ENCODE data around the gene PTPRN2. TPM values are rescaled to one million over a fixed set of nuclear protein-coding genes. Genes with fewer than 3 reads are reported as not detected.

PTPRN2 gene
- total RNA-seq, 1 experiment from 2014 or later: 1.2 TPM

DNA sequence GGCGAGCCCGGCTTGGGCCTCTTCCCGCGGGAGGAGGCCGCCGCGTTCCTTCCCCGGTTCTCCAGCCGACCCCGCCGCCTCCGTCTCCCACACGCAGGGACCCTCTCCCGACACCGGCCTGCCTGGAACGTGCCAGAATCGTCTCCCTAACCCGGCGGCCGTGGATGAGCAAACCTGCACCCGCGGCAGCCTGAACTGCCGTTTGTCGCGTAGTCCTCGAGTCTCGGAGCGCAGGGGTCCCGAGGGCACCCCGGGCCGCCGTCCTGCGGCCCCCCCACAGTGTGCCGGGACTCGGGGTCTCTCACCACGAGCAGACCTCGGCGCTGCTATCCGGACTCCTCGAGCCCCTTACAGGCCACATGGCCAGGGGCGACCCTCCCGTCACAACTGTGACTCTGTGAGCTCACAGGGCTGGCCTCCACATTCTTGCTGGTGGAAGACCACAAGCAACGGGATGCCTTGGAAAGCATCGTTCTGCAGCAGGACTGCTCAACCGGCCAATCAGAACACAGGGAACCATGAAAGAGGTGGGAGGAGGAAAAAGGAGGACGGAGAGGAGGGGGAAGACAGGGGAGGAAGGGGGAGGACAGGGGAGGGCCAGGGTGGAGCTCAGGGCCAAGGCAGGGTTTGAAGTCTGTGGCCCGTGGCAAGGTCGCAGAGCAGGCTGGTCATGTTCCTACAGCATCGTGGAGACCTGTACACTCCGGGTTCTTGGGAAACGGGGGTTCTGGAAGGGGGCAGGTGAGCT is 973.9 kb downstream of the PTPRN2 start:
- Histone ChIP-seq H3K4me3 (no peak overlapping the region), H3K36me3 (no peaks in the 10 kb centered on the region), H3K27me3 (replicated peaks) (no peaks in the 10 kb centered on the region), H3K9me3 (replicated peaks) (no peaks in the 10 kb centered on the region), H3K27ac (no peak overlapping the region), H3K4me1 (replicated peaks) (no peaks in the 10 kb centered on the region)
- no peak for DNase-seq (ENCODE audit: low read depth in 1 of 2, low spot score in 2 of 2)

DNA sequence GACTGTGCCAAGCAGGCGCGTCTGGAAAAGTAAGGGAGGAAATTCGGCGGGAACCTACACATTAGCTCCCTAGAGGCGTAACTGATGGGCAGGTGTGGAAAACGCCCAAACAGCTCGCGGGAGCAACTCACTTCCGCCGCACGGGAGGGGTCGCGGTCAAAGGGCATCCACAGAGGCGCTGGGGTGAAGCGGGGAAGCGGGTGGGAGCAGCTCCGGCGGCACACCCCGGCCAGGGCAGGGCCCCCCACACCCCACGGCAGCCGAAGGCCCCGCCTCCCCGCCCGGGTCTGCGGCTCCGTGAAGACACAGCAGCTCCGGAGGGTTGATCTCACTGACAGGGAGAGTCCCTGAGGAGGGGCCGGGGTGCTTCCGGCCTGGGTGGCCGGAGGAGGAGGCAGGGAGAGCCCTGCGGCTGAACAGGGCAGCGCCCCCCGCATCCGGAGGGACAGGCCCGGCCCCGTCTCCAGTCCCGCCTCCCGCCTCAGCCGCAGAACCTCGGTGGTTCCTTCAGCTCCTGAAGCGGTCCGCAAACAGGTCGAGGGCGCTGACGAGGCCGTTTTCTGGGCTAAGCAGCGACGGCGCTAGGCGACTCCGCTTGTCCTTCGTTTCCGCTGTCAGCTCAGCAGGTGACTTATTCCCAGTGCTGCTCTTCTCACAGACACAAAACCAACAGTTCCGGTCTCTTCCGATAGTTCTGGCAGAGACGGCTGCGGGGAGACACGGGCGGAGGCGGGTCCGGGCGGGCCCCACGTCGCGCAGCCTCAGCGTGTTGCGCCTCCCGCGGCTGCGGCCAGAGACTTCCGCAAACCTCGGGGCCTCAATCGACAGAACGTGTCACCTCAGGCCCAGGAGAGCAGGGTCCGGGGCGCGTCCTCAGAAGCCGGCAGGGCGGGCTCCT is 974.7 kb downstream of the PTPRN2 start:
- Histone ChIP-seq H3K36me3 (no peaks in the 10 kb centered on the region), H3K9me3 (replicated peaks) (no peaks in the 10 kb centered on the region), H3K4me1 (replicated peaks) (no peaks in the 10 kb centered on the region), H3K27ac (no peak overlapping the region), H3K27me3 (replicated peaks) (no peaks in the 10 kb centered on the region), H3K4me3 (no peak overlapping the region)
- no peak for DNase-seq (ENCODE audit: low read depth in 1 of 2, low spot score in 2 of 2)

DNA sequence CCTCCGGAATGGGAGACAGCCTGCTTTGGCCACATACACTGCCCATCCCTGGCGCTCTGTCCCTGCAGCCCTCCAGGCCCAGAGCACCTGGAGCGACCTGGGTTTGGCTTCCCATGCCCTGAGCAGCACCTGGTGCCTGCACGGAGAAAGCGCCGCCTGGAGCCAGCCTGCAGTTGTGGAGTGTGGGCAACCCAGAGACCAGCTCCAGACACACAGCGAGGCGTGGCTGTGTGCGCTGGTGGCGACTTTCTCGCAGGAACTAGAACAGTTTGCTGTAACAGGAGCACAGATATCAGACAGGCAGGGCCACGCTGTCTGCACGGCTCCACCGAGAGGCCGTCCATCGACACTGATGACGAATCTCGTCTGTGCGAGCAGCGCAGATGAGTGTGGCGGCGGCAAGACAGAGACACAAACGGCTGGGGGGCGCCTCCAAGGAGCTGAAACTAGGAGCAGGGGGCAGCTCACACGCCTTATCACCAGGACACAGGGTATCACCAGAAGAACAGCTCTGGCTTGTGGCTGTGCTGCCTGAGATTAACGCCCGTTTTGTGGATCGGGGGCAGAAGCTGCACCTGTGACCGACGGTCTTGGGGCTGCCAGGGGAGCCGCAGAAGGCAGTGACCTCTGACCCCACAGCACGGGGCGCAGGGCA is 975.5 kb downstream of the PTPRN2 start:
- no peaks in the 10 kb centered on the region for H3K9me3 ChIP-seq (replicated peaks)
- no peaks in the 10 kb centered on the region for H3K4me1 ChIP-seq (replicated peaks)
- no peak for DNase-seq (ENCODE audit: low read depth in 1 of 2, low spot score in 2 of 2)
- H3K27ac ChIP-seq: no peak overlapping the region
- H3K4me3 ChIP-seq: no peak overlapping the region
- H3K27me3 ChIP-seq (replicated peaks): no peaks in the 10 kb centered on the region
- H3K36me3 ChIP-seq: no peaks in the 10 kb centered on the region

DNA sequence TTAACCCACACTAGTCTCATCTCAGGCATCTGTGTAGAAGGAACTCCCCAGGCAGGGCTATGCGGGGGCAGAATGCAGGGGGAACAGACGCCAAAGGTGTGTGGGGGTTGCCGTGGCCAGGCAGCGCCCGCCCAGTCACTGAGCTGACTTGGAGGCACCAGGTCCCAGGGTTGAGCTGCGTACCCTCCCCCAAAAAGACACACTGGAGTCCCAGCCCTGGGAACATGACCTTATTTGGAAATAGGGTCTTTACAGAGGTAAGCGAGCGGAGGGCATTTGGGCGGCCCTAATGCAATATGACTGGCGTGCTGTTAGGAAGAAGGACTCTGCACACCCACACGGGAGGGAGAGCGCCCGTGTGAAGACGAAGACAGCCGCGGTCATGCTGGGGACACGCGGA is 976.3 kb downstream of the PTPRN2 start:
- Histone ChIP-seq H3K27ac (no peak overlapping the region), H3K36me3 (no peaks in the 10 kb centered on the region), H3K9me3 (replicated peaks) (no peaks in the 10 kb centered on the region)

DNA sequence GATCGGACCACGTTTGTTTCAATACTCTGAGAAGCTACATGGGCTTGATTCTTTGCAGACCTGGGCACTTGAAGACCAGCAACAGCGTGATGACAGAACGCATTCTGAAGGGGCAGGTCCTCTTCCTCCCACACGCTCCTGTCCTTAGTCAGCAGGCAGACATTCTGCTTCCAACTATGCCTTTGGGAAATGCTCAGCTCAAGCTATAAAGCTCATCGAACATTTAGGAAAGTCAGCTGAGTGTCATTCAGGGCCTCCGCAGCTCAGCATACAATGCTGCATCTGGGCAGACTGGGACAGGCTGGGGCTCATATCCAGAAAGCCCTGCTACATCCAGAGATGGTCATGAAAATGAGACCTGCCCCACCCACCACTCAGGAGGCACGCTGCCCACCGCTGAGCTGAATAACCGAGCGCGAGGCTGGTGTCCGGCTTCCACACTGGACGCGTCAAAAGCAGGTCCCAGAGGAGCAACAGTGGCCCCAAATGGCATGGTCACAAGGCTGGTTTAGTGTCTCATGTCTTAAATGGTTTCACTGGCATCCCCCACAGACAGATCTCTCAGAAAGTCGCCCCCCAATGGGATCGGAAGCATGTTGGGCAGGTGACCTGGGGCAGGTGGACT is 976.8 kb downstream of the PTPRN2 start:
- Histone ChIP-seq H3K36me3 (no peaks in the 10 kb centered on the region), H3K4me1 (replicated peaks) (no peaks in the 10 kb centered on the region), H3K9me3 (replicated peaks) (no peaks in the 10 kb centered on the region), H3K4me3 (no peak overlapping the region), H3K27ac (no peak overlapping the region), H3K27me3 (replicated peaks) (no peaks in the 10 kb centered on the region)
- no peak for DNase-seq (ENCODE audit: low read depth in 1 of 2, low spot score in 2 of 2)

More for the DNA sequence above, 976.3 kb downstream of the PTPRN2 start:
- no peaks in the 10 kb centered on the region for H3K4me1 ChIP-seq (replicated peaks)
- H3K27me3 ChIP-seq (replicated peaks): no peaks in the 10 kb centered on the region
- no peak for DNase-seq (ENCODE audit: low read depth in 1 of 2, low spot score in 2 of 2)
- no peak overlapping the region for H3K4me3 ChIP-seq

DNA sequence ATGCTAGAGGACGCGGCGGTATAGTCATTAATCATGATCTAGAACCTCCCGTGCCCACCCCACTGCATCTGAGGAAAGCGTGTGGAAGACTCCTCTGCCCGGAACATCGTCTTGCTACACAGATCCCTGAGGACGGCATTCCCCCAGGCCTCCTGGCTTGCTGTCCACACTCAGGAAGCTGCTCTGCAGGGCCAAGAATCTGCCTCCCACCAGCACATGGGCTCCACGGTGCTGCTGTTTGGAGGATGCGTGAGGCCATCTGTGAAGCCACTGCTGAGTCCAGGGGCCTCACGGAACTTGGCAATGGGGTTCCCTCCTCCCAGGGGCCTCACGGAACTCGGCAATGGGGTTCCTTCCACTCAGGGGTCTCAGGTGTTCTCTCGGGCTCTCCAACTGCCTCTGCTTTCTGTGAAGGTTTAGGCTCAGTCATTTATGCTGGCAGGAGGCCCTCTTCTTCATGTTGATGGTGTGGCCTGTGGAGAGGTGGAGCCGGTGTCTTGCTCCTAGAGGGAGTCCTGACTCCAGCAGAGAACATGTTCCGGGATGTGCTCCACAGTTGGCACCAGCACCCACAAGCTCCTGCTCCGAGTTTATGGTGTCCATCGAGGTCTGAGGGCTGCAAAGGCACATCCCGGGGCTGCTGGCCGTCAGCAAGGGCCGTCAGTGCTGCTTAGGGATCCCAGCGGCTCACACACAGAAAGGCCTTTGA is 977.5 kb downstream of the PTPRN2 start:
- H3K27me3 ChIP-seq (replicated peaks): no peaks in the 10 kb centered on the region
- DNase-seq (ENCODE audit: low read depth in 1 of 2, low spot score in 2 of 2): no peak
- H3K4me1 ChIP-seq (replicated peaks): no peaks in the 10 kb centered on the region
- H3K4me3 ChIP-seq: no peak overlapping the region
- H3K27ac ChIP-seq: no peak overlapping the region
- no peaks in the 10 kb centered on the region for H3K36me3 ChIP-seq
- no peaks in the 10 kb centered on the region for H3K9me3 ChIP-seq (replicated peaks)

DNA sequence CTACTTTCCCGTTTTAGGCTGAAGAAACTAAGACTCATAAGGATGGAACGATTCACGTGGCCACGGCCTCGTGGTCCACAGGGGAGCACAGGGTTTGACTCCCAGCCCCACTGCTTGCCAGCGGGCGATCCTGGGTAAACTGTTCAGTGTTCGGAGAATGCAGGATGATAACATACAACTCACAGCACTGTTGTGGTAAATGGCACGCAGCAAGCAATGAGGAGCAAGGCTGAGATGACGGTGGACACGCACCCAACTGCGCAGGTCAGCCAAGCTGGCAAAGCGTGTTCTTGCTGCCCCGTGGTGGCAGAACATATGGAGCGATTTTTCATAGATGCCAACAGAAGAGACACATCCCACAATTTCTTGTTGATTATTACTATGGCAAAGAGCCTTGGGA is 978.1 kb downstream of the PTPRN2 start:
- Histone ChIP-seq H3K36me3 (no peaks in the 10 kb centered on the region), H3K4me1 (replicated peaks) (no peaks in the 10 kb centered on the region), H3K4me3 (no peak overlapping the region), H3K9me3 (replicated peaks) (no peaks in the 10 kb centered on the region), H3K27me3 (replicated peaks) (no peaks in the 10 kb centered on the region), H3K27ac (no peak overlapping the region)
- no peak for DNase-seq (ENCODE audit: low read depth in 1 of 2, low spot score in 2 of 2)

DNA sequence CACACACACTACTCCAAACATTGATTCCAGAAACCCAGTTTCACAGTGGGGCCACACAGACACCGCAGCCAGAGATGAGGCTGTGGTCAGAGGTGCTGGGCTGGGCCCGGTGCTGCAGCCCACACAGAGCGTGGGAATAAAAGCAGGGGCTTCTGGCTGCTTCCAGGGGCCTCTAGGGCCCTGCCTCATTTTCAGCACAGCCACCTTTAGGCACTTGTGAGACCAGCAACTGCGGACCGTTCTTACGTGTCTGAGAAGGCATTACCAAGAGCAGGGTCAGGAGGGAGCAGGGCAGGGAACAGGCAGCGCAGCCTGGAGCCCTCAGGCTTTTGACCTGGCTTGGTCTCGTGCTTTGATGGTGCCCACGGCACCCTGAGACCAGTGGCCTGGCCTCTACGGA is 980.4 kb downstream of the PTPRN2 start:
- Histone ChIP-seq H3K27ac (no peak overlapping the region), H3K4me3 (no peak overlapping the region), H3K9me3 (replicated peaks) (no peaks in the 10 kb centered on the region), H3K36me3 (no peaks in the 10 kb centered on the region), H3K4me1 (replicated peaks) (no peaks in the 10 kb centered on the region), H3K27me3 (replicated peaks) (no peaks in the 10 kb centered on the region)
- DNase-seq (ENCODE audit: low read depth in 1 of 2, low spot score in 2 of 2): no peak

DNA sequence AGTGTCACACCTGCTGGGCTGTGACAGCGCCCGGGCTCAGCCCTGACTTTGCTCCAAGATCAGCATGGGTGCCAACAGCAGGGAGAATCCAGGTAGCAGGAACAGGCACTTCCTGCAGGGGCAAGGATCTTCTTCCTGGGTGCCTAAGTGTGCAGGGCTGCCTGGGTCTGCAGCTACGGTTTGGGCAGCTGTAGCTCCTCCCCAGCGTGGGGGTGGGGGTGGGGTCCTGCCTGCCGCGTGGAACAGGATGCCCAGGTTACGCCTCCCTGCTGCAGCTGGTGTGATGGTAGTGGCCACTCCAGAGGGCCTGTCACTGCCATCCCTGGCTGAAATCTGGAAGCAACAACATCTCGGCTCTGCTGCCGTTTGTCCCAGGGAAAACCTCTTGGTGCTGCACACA is 981.5 kb downstream of the PTPRN2 start:
- no peaks in the 10 kb centered on the region for H3K4me1 ChIP-seq (replicated peaks)
- no peaks in the 10 kb centered on the region for H3K9me3 ChIP-seq (replicated peaks)

DNA sequence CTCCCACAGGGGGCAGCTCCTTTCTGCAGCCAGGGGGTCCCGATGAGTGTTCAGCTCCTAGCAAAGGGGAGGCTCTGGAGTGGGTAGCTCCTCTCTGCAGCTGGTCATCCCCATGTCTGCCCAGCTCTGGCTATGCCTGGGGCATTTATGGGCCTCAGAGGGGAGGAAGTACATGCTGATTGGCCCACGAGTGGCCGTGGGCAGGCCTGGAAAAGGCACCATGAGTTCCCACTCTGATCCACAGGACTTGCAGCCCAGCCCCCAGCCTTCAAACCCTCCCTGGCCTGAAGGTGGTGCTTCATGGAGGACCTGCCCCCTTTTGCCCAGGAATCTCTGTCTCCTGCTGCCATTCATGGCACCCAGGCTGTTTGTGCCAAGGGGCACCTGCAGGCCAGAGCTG is 982.0 kb downstream of the PTPRN2 start:
- Histone ChIP-seq H3K4me3 (no peak overlapping the region), H3K4me1 (replicated peaks) (no peaks in the 10 kb centered on the region), H3K9me3 (replicated peaks) (no peaks in the 10 kb centered on the region), H3K27me3 (replicated peaks) (no peaks in the 10 kb centered on the region), H3K27ac (no peak overlapping the region), H3K36me3 (no peaks in the 10 kb centered on the region)
- DNase-seq (ENCODE audit: low read depth in 1 of 2, low spot score in 2 of 2): no peak

More for the DNA sequence above, 981.5 kb downstream of the PTPRN2 start:
- Histone ChIP-seq H3K4me3 (no peak overlapping the region), H3K27ac (no peak overlapping the region), H3K27me3 (replicated peaks) (no peaks in the 10 kb centered on the region), H3K36me3 (no peaks in the 10 kb centered on the region)
- DNase-seq (ENCODE audit: low read depth in 1 of 2, low spot score in 2 of 2): no peak

DNA sequence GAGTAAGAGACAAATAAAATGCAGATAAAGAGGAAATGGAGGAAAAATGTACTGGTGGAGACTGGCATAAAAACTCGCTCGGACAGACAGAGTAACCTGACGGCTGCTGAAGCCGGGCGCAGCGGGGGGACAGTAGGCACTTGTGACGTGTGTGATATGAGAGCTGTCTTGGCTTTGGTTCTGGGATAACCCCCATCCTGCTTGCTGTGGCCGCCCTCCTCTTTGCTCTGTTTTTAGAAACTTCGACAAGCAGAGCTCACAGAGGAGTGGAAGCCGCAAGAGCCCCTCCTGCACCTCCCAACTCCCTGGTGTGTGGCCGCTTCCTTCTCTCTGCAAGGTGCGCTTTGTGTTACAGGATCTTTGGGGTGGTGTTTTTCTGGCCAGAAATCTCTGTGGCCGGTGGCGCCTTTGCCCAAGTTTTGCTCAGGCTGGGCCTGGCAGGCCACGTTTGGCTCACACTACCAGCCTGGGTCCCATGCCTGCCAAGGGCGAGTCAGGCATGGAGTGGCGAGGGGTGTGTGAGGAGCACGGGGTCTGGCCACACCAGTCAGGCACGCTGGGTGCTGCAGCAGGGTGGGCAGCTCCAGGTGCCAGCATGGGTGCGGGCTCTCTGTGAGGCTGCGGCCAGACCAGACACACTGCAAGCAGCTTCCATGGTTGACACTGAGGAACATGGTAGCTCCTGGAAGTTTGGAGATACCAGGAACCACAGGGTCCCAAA is 982.8 kb downstream of the PTPRN2 start:
- Histone ChIP-seq H3K36me3 (no peaks in the 10 kb centered on the region), H3K4me3 (no peak overlapping the region), H3K9me3 (replicated peaks) (no peaks in the 10 kb centered on the region), H3K27ac (no peak overlapping the region), H3K4me1 (replicated peaks) (no peaks in the 10 kb centered on the region), H3K27me3 (replicated peaks) (no peaks in the 10 kb centered on the region)
- DNase-seq (ENCODE audit: low read depth in 1 of 2, low spot score in 2 of 2): no peak

DNA sequence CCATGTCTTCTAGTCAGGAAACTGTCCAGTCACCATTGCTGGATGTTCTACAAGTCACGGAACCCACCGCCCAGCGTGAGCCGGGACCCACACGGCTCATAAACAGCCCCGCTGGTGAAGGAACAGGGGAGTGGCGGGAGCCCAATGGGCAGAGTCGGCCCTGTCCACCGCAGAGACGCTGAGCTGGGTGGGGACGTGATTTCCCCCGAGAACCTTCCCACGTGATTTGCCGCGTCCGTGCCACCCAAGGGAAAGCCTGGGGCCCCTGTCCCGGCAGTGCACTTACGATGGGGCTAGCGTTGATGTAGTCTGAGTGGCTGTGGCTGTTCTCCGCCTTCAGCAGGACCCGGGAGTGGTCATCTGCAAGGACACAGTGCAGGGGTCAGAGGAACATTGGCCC is 983.9 kb downstream of the PTPRN2 start:
- no peak for DNase-seq (ENCODE audit: low read depth in 1 of 2, low spot score in 2 of 2)
- Histone ChIP-seq H3K27me3 (replicated peaks) (no peaks in the 10 kb centered on the region), H3K4me1 (replicated peaks) (no peaks in the 10 kb centered on the region), H3K36me3 (no peaks in the 10 kb centered on the region), H3K9me3 (replicated peaks) (no peaks in the 10 kb centered on the region), H3K27ac (no peak overlapping the region), H3K4me3 (no peak overlapping the region)

DNA sequence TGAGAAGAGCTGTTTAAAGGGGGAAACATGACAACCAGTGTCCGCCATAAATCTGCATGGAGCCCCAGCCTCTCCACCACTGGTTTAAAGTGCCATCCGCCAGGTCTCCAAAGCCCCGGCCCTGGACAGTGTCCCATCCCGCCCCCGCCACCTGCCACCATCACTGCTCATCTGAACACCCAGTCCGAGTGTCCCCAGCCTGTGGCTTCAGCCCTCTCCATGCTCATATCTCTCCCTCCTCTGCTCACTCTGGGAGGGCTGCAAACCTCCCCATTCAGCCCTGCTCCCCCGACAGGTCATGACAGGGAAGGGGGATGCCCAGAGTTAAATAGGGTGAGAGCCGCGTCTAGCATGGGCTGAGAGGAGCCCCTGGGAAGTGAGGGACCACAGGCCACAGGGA is 984.6 kb downstream of the PTPRN2 start:
- Histone ChIP-seq H3K27me3 (replicated peaks) (no peaks in the 10 kb centered on the region), H3K36me3 (no peaks in the 10 kb centered on the region), H3K27ac (no peak overlapping the region), H3K4me1 (replicated peaks) (no peaks in the 10 kb centered on the region), H3K9me3 (replicated peaks) (no peaks in the 10 kb centered on the region), H3K4me3 (no peak overlapping the region)
- no peak for DNase-seq (ENCODE audit: low read depth in 1 of 2, low spot score in 2 of 2)
